Astrocyte (in vitro differentiated cells and primary cell): ENCODE results near the gene SKA1.

Source experiments
- CTCF ChIP-seq: IDR thresholded peaks from 2 replicates; pipeline ENCODE4 v1.5.1; 2011; ENCODE audit warnings: low read depth, mild to moderate bottlenecking, inconsistent platforms, low read length, moderate library complexity; ENCODE audit not compliant: insufficient read depth
- EZH2 ChIP-seq: IDR thresholded peaks from 2 replicates; pipeline ENCODE4 v1.6.1; 2012; ENCODE audit warnings: mild to moderate bottlenecking, low read length, inconsistent platforms; ENCODE audit not compliant: insufficient read depth

DNA sequence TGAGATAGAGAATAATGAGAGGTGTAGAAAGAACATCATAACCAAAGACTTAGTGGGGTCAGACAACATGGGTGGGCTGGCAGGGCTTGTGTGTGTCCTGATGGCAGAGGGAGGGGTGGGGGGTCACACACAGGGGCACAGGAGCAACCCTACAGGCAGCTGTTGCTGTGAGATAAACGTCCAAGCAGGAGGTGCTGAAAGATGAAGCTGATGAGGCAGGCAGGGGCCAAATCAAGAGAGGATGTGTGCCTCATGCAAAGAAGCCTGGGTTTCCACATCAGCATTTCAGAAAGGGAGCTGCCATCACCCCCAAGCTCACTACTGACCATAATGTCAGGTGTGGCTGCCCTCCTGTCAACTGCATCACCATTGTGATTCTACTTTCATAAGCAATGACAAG, 16.0 kb upstream of the SKA1 start:
- TF ChIP-seq CTCF (no peak), EZH2 (no peak)
